ENCODE measurements around the gene PML.

- TF ChIP-seq CTCF (conservative IDR thresholded peaks at IDR 0.05; ENCODE audit: low read length), result no peak
- no peak for TF ChIP-seq EZH2phosphoT487 (IDR thresholded peaks at IDR 0.05; ENCODE audit: borderline replicate concordance)
Observed at GRCh38 chr15:73989001-73989798, 5.3 kb upstream of the PML start.

Measured in Loucy (cell line).